Osteocyte (in vitro differentiated cells): ENCODE data around the gene NFKBIA. TPM values are rescaled to one million over a fixed set of nuclear protein-coding genes. Genes with fewer than 3 reads are reported as not detected.

Experiments
- DNase-seq: peaks from one replicate; pipeline ENCODE4 v3.0.0; 2021; ENCODE audit warnings: mixed read lengths; ENCODE audit not compliant: unreplicated experiment; ENCODE audit errors: extremely low spot score
- H3K27ac Mint-ChIP-seq: one replicate; pipeline ENCODE4 v1.8.0; 2021; ENCODE audit warnings: mild to moderate bottlenecking, mixed read lengths; ENCODE audit not compliant: unreplicated experiment
- H3K27me3 Mint-ChIP-seq: one replicate; pipeline ENCODE4 v1.8.0; 2021; ENCODE audit warnings: mixed read lengths; ENCODE audit not compliant: unreplicated experiment
- H3K36me3 Mint-ChIP-seq: one replicate; pipeline ENCODE4 v1.8.0; 2021; ENCODE audit warnings: mixed read lengths; ENCODE audit not compliant: unreplicated experiment
- H3K4me1 Mint-ChIP-seq: one replicate; pipeline ENCODE4 v1.8.0; 2021; ENCODE audit warnings: mixed read lengths; ENCODE audit not compliant: unreplicated experiment
- H3K4me3 Mint-ChIP-seq: one replicate; pipeline ENCODE4 v1.8.0; 2021; ENCODE audit warnings: mild to moderate bottlenecking, moderate library complexity, mixed read lengths; ENCODE audit not compliant: unreplicated experiment
- H3K9me3 Mint-ChIP-seq: one replicate; pipeline ENCODE4 v1.8.0; 2021; ENCODE audit warnings: mixed read lengths; ENCODE audit not compliant: unreplicated experiment
- total RNA-seq: library from RNA; stranded (reverse); gene quantifications from 2 replicates; pipeline ENCODE4 v1.2.1, GENCODE V29; 2021
- TF ChIP-seq, protein P1 (sequence below): fragments of 200-600 bp; sonication (generic); IDR thresholded peaks from 2 replicates; pipeline ENCODE4 v1.5.0; 2021; ENCODE audit warnings: antibody characterized with exemption, mild to moderate bottlenecking, moderate library complexity

The NFKBIA gene
- total RNA-seq, 1 donor from 2014 or later, result 58.9 TPM

DNA sequence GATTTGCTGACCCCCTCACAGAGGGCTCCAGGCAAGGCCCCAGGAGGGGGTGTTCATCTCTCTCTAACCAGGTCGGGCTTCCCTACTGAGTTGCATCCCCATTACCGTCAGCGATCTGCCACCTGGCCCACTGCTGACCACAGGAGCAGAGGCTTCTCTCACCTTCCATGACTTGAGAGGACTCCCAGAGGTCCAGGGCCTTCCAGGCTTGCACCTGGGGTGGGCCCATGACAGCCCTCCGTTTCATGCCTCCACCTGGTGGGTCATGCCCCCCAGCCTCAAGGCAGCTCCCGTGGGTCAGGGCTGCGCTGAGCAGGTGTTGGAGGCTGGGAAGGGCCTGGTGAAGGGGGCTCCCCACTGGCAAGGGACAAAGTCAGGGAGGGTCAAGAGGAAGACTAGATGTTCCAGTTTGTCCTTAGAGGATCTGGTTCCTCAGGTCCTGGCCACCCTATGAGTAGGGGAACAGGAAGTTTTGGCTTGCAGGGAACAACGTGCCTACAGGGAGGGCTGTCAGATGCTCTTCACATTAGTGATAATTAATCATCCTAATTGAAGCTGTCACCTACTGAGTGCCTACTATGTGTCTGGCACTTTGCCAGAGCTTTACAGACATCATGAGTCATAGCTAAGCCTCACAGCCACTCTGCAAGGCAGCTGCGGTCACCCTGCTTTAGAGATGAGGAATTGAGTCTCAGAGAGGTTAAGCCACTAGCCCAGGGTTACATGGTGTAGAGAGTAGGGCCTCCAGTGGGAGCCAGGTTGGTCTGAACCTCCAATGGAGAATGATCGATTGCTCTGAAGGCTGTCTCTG, 13.8 kb downstream of the NFKBIA start:
- H3K36me3 Mint-ChIP-seq, result no peaks in the 10 kb centered on the region
- no peaks in the 10 kb centered on the region for H3K27me3 Mint-ChIP-seq
- TF ChIP-seq, protein P1, sequence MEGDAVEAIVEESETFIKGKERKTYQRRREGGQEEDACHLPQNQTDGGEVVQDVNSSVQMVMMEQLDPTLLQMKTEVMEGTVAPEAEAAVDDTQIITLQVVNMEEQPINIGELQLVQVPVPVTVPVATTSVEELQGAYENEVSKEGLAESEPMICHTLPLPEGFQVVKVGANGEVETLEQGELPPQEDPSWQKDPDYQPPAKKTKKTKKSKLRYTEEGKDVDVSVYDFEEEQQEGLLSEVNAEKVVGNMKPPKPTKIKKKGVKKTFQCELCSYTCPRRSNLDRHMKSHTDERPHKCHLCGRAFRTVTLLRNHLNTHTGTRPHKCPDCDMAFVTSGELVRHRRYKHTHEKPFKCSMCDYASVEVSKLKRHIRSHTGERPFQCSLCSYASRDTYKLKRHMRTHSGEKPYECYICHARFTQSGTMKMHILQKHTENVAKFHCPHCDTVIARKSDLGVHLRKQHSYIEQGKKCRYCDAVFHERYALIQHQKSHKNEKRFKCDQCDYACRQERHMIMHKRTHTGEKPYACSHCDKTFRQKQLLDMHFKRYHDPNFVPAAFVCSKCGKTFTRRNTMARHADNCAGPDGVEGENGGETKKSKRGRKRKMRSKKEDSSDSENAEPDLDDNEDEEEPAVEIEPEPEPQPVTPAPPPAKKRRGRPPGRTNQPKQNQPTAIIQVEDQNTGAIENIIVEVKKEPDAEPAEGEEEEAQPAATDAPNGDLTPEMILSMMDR, result no peak
- no peak overlapping the region for H3K4me3 Mint-ChIP-seq
- DNase-seq, result no peak
- H3K27ac Mint-ChIP-seq, result no peak overlapping the region
- no peaks in the 10 kb centered on the region for H3K9me3 Mint-ChIP-seq
- H3K4me1 Mint-ChIP-seq, result peaks cover 43% of the 10 kb centered on the region

DNA sequence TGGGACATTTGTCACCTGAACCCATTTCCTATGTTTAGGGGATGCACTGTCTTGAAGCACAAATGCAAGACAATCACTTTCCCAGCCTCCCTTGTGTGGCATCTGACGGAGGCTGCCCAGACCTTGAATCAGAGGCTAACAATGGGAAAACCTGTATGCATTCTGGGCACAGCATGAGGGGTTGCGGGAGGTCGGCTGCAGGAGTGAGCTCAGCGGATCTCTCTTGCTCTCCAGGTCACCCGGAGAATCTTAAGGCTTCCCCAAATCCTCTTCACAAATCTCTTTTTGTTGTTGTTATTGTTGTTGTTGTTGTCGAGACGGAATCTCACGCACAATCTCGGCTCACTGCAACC, 15.3 kb downstream of the NFKBIA start:
- no peak for DNase-seq
- H3K4me1 Mint-ChIP-seq, result peaks cover 56% of the 10 kb centered on the region
- no peaks in the 10 kb centered on the region for H3K9me3 Mint-ChIP-seq
- no peaks in the 10 kb centered on the region for H3K36me3 Mint-ChIP-seq
- no peak overlapping the region for H3K4me3 Mint-ChIP-seq
- no peaks in the 10 kb centered on the region for H3K27me3 Mint-ChIP-seq
- no peak overlapping the region for H3K27ac Mint-ChIP-seq
- TF ChIP-seq, protein P1, result no peak

DNA sequence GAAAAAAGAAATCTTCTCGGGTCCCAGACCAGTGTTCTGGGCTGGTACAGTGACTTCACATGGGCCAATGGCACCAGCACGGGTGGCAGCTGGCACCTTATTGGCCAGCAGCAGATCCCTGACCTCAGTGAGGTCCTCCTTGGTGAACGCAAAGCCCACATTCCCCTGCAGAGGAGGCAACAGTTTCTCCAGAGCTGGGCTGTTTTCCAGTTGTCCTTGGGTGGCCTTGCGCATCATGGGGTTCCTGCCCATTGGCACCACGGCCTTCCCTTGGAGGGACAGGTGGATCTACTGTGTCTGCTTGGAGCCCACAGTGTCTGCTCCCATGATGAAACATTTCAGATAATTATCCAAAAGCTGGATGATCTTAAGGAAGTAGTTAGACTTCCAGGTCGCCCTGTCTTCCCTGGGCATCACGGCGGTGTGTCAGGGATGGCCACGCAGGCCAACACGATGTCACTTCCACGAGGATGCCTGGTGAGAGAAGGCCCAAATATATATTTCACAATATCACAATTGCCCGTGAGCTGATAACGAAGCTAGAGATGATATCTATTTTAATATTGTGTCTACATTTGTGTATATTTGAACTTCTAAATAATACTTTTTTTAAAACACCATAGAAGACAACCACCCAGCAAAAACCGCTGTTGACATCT, 15.8 kb downstream of the NFKBIA start:
- Mint-ChIP-seq H3K4me1 (peaks cover 58% of the 10 kb centered on the region), H3K27me3 (no peaks in the 10 kb centered on the region), H3K4me3 (no peak overlapping the region), H3K27ac (no peak overlapping the region), H3K9me3 (no peaks in the 10 kb centered on the region), H3K36me3 (no peaks in the 10 kb centered on the region)
- TF ChIP-seq, protein P1, result no peak
- no peak for DNase-seq

DNA sequence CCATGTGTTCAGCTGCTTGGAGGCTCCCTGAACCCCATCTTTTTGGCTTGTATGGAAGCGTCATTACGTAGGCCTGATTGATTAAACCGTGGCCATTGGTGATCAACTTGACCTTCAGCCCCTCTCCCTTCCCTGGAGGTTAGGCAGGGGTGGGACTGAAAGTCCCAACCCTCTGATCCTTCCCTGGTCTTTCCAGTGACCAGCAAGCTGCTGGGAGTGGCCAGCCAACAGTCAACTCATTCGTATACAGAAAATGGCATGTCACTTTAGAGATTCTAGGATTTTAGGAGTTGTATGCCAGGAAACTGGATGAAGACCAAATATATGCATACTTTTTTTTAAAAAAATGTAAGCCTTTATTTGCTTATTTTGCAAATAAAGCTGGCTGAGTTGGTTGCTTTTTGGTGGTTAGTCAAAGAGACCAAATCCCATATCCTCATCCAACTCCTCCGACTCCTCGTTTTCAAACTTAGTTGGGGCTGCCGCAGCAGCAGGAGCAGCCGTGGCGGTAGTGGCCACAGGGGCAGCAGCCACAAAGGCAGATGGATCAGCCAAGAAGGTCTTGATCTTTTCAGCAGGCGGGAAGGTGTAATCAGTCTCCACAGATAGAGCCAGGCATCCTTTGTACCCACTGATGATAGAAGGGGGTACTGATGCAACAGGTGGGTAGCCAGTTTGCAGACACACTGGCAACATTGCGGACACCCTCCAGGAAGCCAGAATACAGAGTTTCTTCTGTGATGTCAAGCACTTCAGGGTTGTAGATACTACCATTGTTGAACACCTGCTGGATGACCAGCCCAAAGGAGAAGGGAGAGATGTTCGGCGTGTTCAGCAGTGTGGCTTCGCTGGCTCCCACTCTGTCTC, 16.6 kb downstream of the NFKBIA start:
- TF ChIP-seq, protein P1, result no peak
- H3K9me3 Mint-ChIP-seq, result no peaks in the 10 kb centered on the region
- H3K27ac Mint-ChIP-seq, result peak overlapping the region; percentile 98
- H3K4me3 Mint-ChIP-seq, result no peak overlapping the region
- no peaks in the 10 kb centered on the region for H3K27me3 Mint-ChIP-seq
- no peaks in the 10 kb centered on the region for H3K36me3 Mint-ChIP-seq
- H3K4me1 Mint-ChIP-seq, result peaks cover 64% of the 10 kb centered on the region
- DNase-seq, result no peak

DNA sequence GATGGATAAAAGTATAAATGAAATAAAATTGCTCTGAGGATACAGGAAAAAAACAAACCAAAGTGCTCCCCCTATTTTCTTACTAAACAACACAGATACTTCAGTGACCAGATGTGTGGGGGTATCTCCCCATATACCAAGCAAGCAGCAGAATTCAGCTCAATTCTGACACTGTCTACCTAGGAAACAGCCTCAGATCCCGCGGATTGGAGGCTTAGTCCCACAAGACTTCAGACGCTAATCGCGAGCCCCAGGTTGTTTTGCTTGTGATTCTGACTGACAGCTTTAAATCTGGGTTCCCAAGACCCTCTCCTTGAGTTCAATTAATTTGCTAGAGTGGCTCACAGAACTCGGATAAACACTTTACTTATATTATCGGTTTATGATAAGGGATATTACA, 17.3 kb downstream of the NFKBIA start:
- no peak overlapping the region for H3K4me3 Mint-ChIP-seq
- TF ChIP-seq, protein P1, result no peak
- no peaks in the 10 kb centered on the region for H3K9me3 Mint-ChIP-seq
- H3K36me3 Mint-ChIP-seq, result no peaks in the 10 kb centered on the region
- H3K27ac Mint-ChIP-seq, result peak overlapping the region; percentile 98
- peaks cover 64% of the 10 kb centered on the region for H3K4me1 Mint-ChIP-seq
- H3K27me3 Mint-ChIP-seq, result no peaks in the 10 kb centered on the region
- no peak for DNase-seq
